ENCODE results near the gene BCAR1. TPM values are rescaled to one million over a fixed set of nuclear protein-coding genes. Genes with fewer than 3 reads are reported as not detected.

BCAR1 gene
- total and polyA plus RNA-seq, 2 of the 13 experiments (the other 11 are each of a cell fraction or from before 2014, with no cell fraction given) = 48.1 to 51.7 TPM

- TF ChIP-seq ZNF33B (CRISPR knock-in tag; IDR thresholded peaks at IDR 0.05) (no peak), ZNF768 (CRISPR knock-in tag; IDR thresholded peaks at IDR 0.05) (no peak), ZBTB42 (CRISPR knock-in tag; IDR thresholded peaks at IDR 0.05) (no peak), MAFF (IDR thresholded peaks at IDR 0.05; ENCODE audit: low read depth, low read length) (no peak), SP140L (CRISPR knock-in tag; IDR thresholded peaks at IDR 0.05; ENCODE audit: borderline replicate concordance) (no peak), ZBTB14 (CRISPR knock-in tag; IDR thresholded peaks at IDR 0.05) (no peak), SNRNP70 (IDR thresholded peaks at IDR 0.05; ENCODE audit: low read depth, low read length) (no peak), ZNF644 (CRISPR knock-in tag; IDR thresholded peaks at IDR 0.05; ENCODE audit: low read depth) (no peak), RXRB (CRISPR knock-in tag; IDR thresholded peaks at IDR 0.05; ENCODE audit: borderline replicate concordance) (no peak), KDM4B (CRISPR knock-in tag; IDR thresholded peaks at IDR 0.05) (no peak), ZNF605 (CRISPR knock-in tag; IDR thresholded peaks at IDR 0.05) (peak; percentile 50; the same call in 1 of the 2 replicates), PPARG (CRISPR knock-in tag; conservative IDR thresholded peaks at IDR 0.05) (0 out of 2 replicates have a peak, but pooled peaks have one; percentile 37), CEBPB (IDR thresholded peaks at IDR 0.05; ENCODE audit: borderline replicate concordance, low read depth, low read length) (no peak), RORA (CRISPR knock-in tag; IDR thresholded peaks at IDR 0.05) (no peak), POLR2AphosphoS5 (IDR thresholded peaks at IDR 0.05; ENCODE audit: low read depth, low read length) (no peak), PRPF4 (IDR thresholded peaks at IDR 0.05; ENCODE audit: low read depth, low read length, poor library complexity, severe bottlenecking) (no peak), E2F5 (CRISPR knock-in tag; conservative IDR thresholded peaks at IDR 0.05) (no peak), SCMH1 (CRISPR knock-in tag; IDR thresholded peaks at IDR 0.05; ENCODE audit: borderline replicate concordance) (no peak), ZMYM2 (CRISPR knock-in tag; IDR thresholded peaks at IDR 0.05) (no peak)
- TF ChIP-seq, protein P1, sequence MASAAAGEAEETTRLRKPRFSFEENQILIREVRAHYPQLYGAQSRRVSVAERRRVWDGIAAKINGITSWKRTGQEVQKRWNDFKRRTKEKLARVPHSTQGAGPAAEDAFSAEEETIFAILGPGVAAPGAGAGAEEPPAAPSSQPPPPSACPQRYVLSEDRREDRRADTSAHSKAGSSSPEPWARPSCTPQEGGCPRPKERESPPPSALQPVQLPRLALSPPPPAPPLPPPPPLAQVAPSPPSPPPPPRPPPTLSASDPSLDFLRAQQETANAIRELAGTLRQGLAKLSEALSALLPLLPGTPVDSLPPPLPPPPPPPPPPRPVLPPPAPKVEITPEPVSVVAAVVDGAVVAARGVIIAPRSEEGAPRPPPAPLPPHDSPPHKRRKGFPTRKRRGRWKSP (CRISPR knock-in tag; IDR thresholded peaks at IDR 0.05) = no peak
- TF ChIP-seq, protein P2, sequence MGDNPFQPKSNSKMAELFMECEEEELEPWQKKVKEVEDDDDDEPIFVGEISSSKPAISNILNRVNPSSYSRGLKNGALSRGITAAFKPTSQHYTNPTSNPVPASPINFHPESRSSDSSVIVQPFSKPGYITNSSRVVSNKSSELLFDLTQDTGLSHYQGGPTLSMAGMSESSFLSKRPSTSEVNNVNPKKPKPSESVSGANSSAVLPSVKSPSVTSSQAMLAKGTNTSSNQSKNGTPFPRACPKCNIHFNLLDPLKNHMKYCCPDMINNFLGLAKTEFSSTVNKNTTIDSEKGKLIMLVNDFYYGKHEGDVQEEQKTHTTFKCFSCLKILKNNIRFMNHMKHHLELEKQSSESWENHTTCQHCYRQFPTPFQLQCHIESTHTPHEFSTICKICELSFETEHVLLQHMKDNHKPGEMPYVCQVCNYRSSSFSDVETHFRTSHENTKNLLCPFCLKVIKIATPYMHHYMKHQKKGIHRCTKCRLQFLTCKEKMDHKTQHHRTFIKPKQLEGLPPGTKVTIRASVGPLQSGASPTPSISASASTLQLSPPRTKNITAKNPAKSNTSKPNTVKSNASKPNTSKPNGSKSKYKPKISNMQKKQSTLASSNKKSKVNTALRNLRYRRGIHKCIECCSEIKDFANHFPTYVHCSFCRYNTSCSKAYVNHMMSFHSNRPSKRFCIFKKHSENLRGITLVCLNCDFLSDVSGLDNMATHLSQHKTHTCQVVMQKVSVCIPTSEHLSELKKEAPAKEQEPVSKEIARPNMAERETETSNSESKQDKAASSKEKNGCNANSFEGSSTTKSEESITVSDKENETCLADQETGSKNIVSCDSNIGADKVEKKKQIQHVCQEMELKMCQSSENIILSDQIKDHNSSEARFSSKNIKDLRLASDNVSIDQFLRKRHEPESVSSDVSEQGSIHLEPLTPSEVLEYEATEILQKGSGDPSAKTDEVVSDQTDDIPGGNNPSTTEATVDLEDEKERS (CRISPR knock-in tag; IDR thresholded peaks at IDR 0.05) = no peak
- TF ChIP-seq, protein P3, sequence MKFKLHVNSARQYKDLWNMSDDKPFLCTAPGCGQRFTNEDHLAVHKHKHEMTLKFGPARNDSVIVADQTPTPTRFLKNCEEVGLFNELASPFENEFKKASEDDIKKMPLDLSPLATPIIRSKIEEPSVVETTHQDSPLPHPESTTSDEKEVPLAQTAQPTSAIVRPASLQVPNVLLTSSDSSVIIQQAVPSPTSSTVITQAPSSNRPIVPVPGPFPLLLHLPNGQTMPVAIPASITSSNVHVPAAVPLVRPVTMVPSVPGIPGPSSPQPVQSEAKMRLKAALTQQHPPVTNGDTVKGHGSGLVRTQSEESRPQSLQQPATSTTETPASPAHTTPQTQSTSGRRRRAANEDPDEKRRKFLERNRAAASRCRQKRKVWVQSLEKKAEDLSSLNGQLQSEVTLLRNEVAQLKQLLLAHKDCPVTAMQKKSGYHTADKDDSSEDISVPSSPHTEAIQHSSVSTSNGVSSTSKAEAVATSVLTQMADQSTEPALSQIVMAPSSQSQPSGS (CRISPR knock-in tag; IDR thresholded peaks at IDR 0.05) = no peak
Measured at GRCh38 chr16:75256059-75256571, 4.7 kb upstream of the BCAR1 start (continued).

All from HepG2 (cell line).